Ovary (tissue), 9 donors: ENCODE data around the gene GRK6. TPM values are rescaled to one million over a fixed set of nuclear protein-coding genes. Genes with fewer than 3 reads are reported as not detected.

Source experiments
- DNase-seq, 5 donors: peaks; one replicate each; pipeline ENCODE4 v3.0.0-alpha.2; 2019 to 2020
- H3K27ac ChIP-seq, 2 donors: fragments of 200-600 bp; one replicate each; pipeline versions ENCODE4 v1.5.1 to v1.8.0; 2019 to 2022
- H3K27me3 ChIP-seq: fragments of 200-600 bp; one replicate; pipeline ENCODE4 v1.8.0; 2022
- H3K36me3 ChIP-seq: fragments of 200-600 bp; sonication (generic); one replicate; pipeline ENCODE4 v1.5.1; 2019
- H3K4me1 ChIP-seq: one replicate; pipeline ENCODE4 v1.8.1; 2013; ENCODE audit warnings: mild to moderate bottlenecking, moderate library complexity; ENCODE audit not compliant: insufficient read depth
- H3K4me3 ChIP-seq: fragments of 200-600 bp; sonication (generic); one replicate; pipeline ENCODE4 v1.5.1; 2017
- H3K9me3 ChIP-seq, 2 donors: fragments of 200-600 bp in 1 of 2; sonication (generic) in 1 of 2; one replicate each; pipeline versions ENCODE4 v1.5.1 to v1.8.1; 2013 to 2019; ENCODE audit warnings: mild to moderate bottlenecking in 1 of 2, moderate library complexity in 1 of 2
- EP300 ChIP-seq: sonication (generic); formaldehyde crosslinking; IDR thresholded peaks from one replicate; pipeline ENCODE4 v1.6.1; 2017; ENCODE audit warnings: antibody characterized with exemption
- POLR2A ChIP-seq: fragments of 450-650 bp; IDR thresholded peaks from one replicate; pipeline ENCODE4 v1.6.1; 2017; ENCODE audit warnings: antibody characterized with exemption, mild to moderate bottlenecking, moderate library complexity
- WGBS, 3 donors: extraction: QIAGEN DNeasy Blood & Tissue Kit in 1 of 3; methylation state at CpG; one replicate each; pipeline versions ENCODE4 v1.1.5 to v1.1.7; 2013 to 2017; 5-methylcytosine and 5-hydroxymethylcytosine counted together
- intact Hi-C, 4 donors: fragments of 100-400 bp; cut with DNase I; formaldehyde crosslinking; loops; one replicate each; pipeline versions ENCODE4 v1.11.0 to v1.15.1; 2022 to 2023
- polyA plus RNA-seq, 2 donors: library from polyadenylated mRNA; stranded (reverse); fragments of 200-250 nt in 1 of 2; fragments of 350-450 nt in 1 of 2; fragmentation: Illumina TruSeq in 1 of 2; extraction: RNeasy Lipid Tissue Mini Kit (QIAGEN cat#74804) in 1 of 2; gene quantifications; one replicate each; pipeline ENCODE4 v1.2.3, GENCODE V29; 2013 to 2014
- total RNA-seq, 7 donors: library from RNA; depleted of rRNA in 2 of 7; stranded (reverse); fragments of >200 nt in 2 of 7; fragmentation: NEBNext Ultra II Directional in 3 of 7; extraction: Animal tissue kit (Norgen Biotek cat#: 25700) in 3 of 7; gene quantifications; one replicate each; pipeline versions ENCODE4 v1.1.0 to v1.2.4, GENCODE V29; 2016 to 2023
- TF ChIP-seq, protein P1 (sequence below), 3 donors: fragments of 450-650 bp in 2 of 3; fragments of 200-600 bp in 1 of 3; IDR thresholded peaks; one replicate each; pipeline versions ENCODE4 v1.5.1 to v1.8.0; 2016 to 2022; ENCODE audit warnings: antibody characterized with exemption in 3 of 3, mild to moderate bottlenecking in 1 of 3
- donor health status: DM: no; HTN: no; CAD: no; lungs with moderate emphysema.
- donor health status: DM: no; HTN: no; CAD: no.
- donor health status: Bipolar disorder and iron deficiency.
- donor health status: DM: yes; HTN: yes; CAD: no.
- donor health status: DM: no; HTN: no; CAD: no.
- donor health status: DM: yes; HTN: yes; CAD: no.

The GRK6 gene
- total and polyA plus RNA-seq, 9 donors: 5.9 to 30.3 (median 18.6) TPM

DNA sequence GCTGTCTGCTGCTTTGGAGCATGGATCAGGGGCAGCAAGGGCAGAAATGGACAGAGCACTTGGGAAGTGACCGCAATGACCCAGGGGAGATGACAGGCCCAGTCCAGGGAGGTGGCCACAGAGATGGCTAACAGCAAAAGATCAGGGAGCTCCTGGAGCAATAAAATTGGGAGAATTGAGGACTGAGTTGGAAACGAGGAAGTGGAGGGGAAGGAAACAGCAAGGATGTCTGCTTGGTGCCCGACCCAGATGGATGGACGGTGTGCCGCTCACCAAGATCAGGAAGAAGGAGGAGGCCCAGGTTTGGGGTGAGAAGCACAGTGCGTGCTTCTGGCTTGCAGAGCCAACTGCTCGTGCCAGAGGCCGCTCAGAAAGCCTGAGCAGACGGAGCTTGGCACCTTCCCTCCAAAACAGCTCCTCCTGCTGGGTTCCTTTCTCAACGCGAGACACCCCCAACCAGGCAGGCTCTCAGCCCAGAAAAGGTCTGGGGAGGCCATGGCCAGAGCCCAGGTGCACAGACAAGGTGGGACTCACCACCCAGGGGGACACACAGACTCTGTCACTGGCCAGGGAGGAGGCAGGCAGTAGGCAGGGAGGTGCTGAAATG, 44.0 kb upstream of the GRK6 start:
- Histone ChIP-seq H3K27me3 (no peaks in the 10 kb centered on the region), H3K4me1 (no peaks in the 10 kb centered on the region), H3K36me3 (no peaks in the 10 kb centered on the region), H3K27ac (no peak overlapping the region), H3K9me3 (no peaks in the 10 kb centered on the region), H3K4me3 (no peak overlapping the region)
- intact Hi-C loops: loop anchor here in 2 of 4 donors (10.0 kb wide), 2 partner anchors 268 to 792 kb away; no protein-coding TSS in a partner anchor
- peak in 2 of 5 donors; percentile 44 to 72 for DNase-seq
- 15 to 26% (median 20%) methylated on average over 11 of the region's 11 CpGs for WGBS, 3 donors
- TF ChIP-seq, protein P1, sequence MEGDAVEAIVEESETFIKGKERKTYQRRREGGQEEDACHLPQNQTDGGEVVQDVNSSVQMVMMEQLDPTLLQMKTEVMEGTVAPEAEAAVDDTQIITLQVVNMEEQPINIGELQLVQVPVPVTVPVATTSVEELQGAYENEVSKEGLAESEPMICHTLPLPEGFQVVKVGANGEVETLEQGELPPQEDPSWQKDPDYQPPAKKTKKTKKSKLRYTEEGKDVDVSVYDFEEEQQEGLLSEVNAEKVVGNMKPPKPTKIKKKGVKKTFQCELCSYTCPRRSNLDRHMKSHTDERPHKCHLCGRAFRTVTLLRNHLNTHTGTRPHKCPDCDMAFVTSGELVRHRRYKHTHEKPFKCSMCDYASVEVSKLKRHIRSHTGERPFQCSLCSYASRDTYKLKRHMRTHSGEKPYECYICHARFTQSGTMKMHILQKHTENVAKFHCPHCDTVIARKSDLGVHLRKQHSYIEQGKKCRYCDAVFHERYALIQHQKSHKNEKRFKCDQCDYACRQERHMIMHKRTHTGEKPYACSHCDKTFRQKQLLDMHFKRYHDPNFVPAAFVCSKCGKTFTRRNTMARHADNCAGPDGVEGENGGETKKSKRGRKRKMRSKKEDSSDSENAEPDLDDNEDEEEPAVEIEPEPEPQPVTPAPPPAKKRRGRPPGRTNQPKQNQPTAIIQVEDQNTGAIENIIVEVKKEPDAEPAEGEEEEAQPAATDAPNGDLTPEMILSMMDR (IDR thresholded peaks at IDR 0.05): no peak
- TF ChIP-seq POLR2A: no peak
- TF ChIP-seq EP300: no peak

DNA sequence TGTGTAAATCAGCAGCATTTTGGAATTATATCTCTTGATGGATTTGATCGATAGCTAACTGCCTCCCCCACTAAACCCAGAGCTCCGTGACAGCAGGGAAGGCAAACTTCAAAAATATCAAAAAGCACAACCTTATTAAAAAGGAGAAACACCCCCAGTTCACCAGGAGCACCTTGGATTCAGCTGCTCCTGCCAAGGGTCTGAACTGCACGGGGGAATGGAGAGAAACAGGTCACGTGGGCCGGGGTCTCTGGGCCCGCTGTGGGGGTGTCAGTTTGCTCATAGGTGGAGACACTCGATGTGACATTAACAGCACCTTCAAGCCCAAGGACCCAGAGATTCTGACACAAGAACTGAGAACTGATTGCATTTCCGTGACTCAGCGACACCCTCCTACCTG, 43.3 kb upstream of the GRK6 start:
- 80 to 84% (median 80%) methylated on average over 9 of the region's 9 CpGs for WGBS, 3 donors
- Histone ChIP-seq H3K9me3 (no peaks in the 10 kb centered on the region), H3K4me1 (no peaks in the 10 kb centered on the region), H3K27me3 (no peaks in the 10 kb centered on the region), H3K36me3 (no peaks in the 10 kb centered on the region), H3K4me3 (no peak overlapping the region), H3K27ac (no peak overlapping the region)
- no peak for TF ChIP-seq EP300
- TF ChIP-seq, protein P1 (IDR thresholded peaks at IDR 0.05): no peak
- no peak for TF ChIP-seq POLR2A
- DNase-seq: no peak
- intact Hi-C loops: loop anchor here in 2 of 4 donors (10.0 kb wide), 2 partner anchors 268 to 792 kb away; no protein-coding TSS in a partner anchor

DNA sequence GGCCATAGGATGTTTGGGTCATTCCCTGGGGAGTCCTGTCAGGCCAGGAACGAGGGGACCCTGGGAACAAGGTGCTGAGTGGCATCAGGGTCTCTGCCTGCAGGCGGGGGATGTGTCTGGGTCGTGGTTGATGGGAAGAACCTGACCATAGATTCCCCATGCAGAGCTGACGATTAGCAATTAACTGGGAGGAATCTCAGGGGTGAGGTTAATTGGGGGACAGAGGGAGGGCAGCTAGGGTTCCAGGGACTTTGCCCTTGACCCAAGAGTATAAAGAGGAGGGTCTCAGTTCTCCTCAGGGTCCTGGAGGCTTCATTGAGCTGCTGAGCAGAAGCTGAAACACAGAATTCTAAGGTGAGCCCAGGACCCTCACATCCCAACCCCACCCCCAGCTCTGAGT, 42.3 kb upstream of the GRK6 start, which contains the start of gene SLC34A1:
Gene SLC34A1, plus strand, starts transcription at position 301 of the 400 bp plus-strand sequence. CDS start 1,308 bp downstream, outside the sequence.
- DNase-seq: no peak
- intact Hi-C loops: loop anchor here in 2 of 4 donors (10.0 kb wide), 2 partner anchors 269 to 791 kb away; no protein-coding TSS in a partner anchor
- 53 to 67% (median 55%) methylated on average over 4 of the region's 4 CpGs for WGBS, 3 donors
- Histone ChIP-seq H3K36me3 (no peaks in the 10 kb centered on the region), H3K4me1 (no peaks in the 10 kb centered on the region), H3K27me3 (no peaks in the 10 kb centered on the region), H3K4me3 (no peak within 1 kb of the TSS), H3K9me3 (no peaks in the 10 kb centered on the region), H3K27ac (no peak within 1 kb of the TSS)
- TF ChIP-seq EP300 (no peak), POLR2A (no peak)
- TF ChIP-seq, protein P1 (IDR thresholded peaks at IDR 0.05): no peak

DNA sequence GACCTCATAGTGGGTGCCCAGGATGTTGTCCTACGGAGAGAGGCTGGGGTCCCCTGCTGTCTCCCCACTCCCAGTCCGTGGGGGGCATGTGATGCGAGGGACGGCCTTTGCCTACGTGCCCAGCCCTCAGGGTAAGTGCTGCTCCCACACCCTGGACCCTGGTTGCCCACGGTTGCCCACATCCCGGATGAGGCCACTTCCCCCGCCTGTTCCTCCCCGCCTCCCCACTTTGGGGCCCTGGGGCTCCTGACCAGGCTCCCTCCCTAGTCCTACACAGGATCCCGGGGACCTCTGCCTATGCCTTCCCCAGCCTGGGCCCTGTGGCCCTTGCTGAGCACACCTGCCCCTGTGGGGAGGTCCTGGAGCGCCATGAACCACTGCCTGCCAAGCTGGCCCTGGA, 40.8 kb upstream of the GRK6 start:
- Histone ChIP-seq H3K4me3 (no peak overlapping the region), H3K9me3 (no peaks in the 10 kb centered on the region), H3K36me3 (no peaks in the 10 kb centered on the region), H3K4me1 (no peaks in the 10 kb centered on the region), H3K27ac (no peak overlapping the region), H3K27me3 (no peaks in the 10 kb centered on the region)
- DNase-seq: no peak
- TF ChIP-seq POLR2A (no peak), EP300 (no peak)
- TF ChIP-seq, protein P1 (IDR thresholded peaks at IDR 0.05): no peak
- WGBS, 3 donors: 58 to 63% (median 63%) methylated on average over 11 of the region's 11 CpGs
- intact Hi-C loops: loop anchor here in 2 of 4 donors (10.0 kb wide), 2 partner anchors 271 to 789 kb away; no protein-coding TSS in a partner anchor
